Mucosa of rectum (tissue), 2 donors: Measurements from ENCODE around the gene NFIC.
A peak's percentile ranks its signal among the peaks of the same experiment; 100 is the strongest.
"Not testable (repeated sequence)": the region's sequence is repeated elsewhere in the genome, so short reads cannot be mapped to it uniquely, and the experiment has no call there.

Source experiments
- H3K27ac ChIP-seq, 2 donors: one replicate each; pipeline ENCODE4 v1.7.0; 2013; ENCODE audit warnings: inconsistent platforms in 2 of 2, low read depth in 2 of 2, low read length in 2 of 2
- H3K27me3 ChIP-seq, 2 donors: one replicate each; pipeline ENCODE4 v1.7.0; 2013; ENCODE audit warnings: low read length in 2 of 2; ENCODE audit not compliant: control insufficient read depth in 2 of 2, insufficient read depth in 2 of 2
- H3K36me3 ChIP-seq, 2 donors: one replicate each; pipeline ENCODE4 v1.7.0; 2013; ENCODE audit warnings: low read length in 2 of 2; ENCODE audit not compliant: control insufficient read depth in 2 of 2, insufficient read depth in 2 of 2
- H3K4me1 ChIP-seq, 2 donors: one replicate each; pipeline ENCODE4 v1.7.0; 2013; ENCODE audit warnings: low read length in 2 of 2, mild to moderate bottlenecking in 1 of 2; ENCODE audit not compliant: control insufficient read depth in 2 of 2, insufficient read depth in 2 of 2
- H3K4me3 ChIP-seq, 2 donors: one replicate each; pipeline ENCODE4 v1.7.0; 2013; ENCODE audit warnings: low read length in 2 of 2
- H3K9ac ChIP-seq, 2 donors: one replicate each; pipeline ENCODE4 v1.7.0; 2013; ENCODE audit warnings: low read length in 2 of 2, low read depth in 1 of 2, mild to moderate bottlenecking in 1 of 2
- H3K9me3 ChIP-seq, 2 donors: one replicate each; pipeline ENCODE4 v1.7.0; 2013; ENCODE audit warnings: low read length in 2 of 2; ENCODE audit not compliant: control insufficient read depth in 2 of 2
- donor health status: healthy.
- donor health status: Normal muscosa, but diverticular disease.

The NFIC gene

GRCh38 chr19:3324405-3324856, 42.0 kb upstream of the NFIC start:
- Histone ChIP-seq H3K36me3 (no peaks in the 10 kb centered on the region), H3K9me3 (no peaks in the 10 kb centered on the region), H3K27me3 (peaks cover 4% of the 10 kb centered on the region in 2 donors), H3K9ac (no peak overlapping the region), H3K27ac (no peak overlapping the region), H3K4me1 (no peaks in the 10 kb centered on the region), H3K4me3 (no peak overlapping the region)

GRCh38 chr19:3325451-3325850, 40.9 kb upstream of the NFIC start:
- Histone ChIP-seq H3K9ac (no peak overlapping the region), H3K9me3 (no peaks in the 10 kb centered on the region), H3K36me3 (no peaks in the 10 kb centered on the region), H3K27ac (no peak overlapping the region), H3K4me1 (no peaks in the 10 kb centered on the region), H3K4me3 (no peak overlapping the region), H3K27me3 (peaks cover 3 to 4% of the 10 kb centered on the region in 2 donors)

GRCh38 chr19:3328743-3329142, 37.6 kb upstream of the NFIC start:
- Histone ChIP-seq H3K27ac (no peak overlapping the region), H3K4me3 (no peak overlapping the region), H3K4me1 (no peaks in the 10 kb centered on the region), H3K36me3 (no peaks in the 10 kb centered on the region), H3K9me3 (no peaks in the 10 kb centered on the region), H3K27me3 (no peaks in the 10 kb centered on the region), H3K9ac (no peak overlapping the region)

GRCh38 chr19:3330047-3330446, 36.3 kb upstream of the NFIC start:
- no peaks in the 10 kb centered on the region for H3K9me3 ChIP-seq
- no peaks in the 10 kb centered on the region for H3K36me3 ChIP-seq
- H3K9ac ChIP-seq = no peak overlapping the region
- no peaks in the 10 kb centered on the region for H3K27me3 ChIP-seq
- no peak overlapping the region for H3K27ac ChIP-seq
- H3K4me3 ChIP-seq = no peak overlapping the region
- H3K4me1 ChIP-seq = peaks cover under 1% of the 10 kb centered on the region in 2 donors

GRCh38 chr19:3332232-3332631, 34.2 kb upstream of the NFIC start:
- H3K4me1 ChIP-seq = peaks cover 20 to 22% of the 10 kb centered on the region in 2 donors
- not testable (repeated sequence) for H3K9me3 ChIP-seq, H3K9ac ChIP-seq, H3K27me3 ChIP-seq, H3K36me3 ChIP-seq, H3K4me3 ChIP-seq, H3K27ac ChIP-seq

GRCh38 chr19:3333020-3333583, 33.3 kb upstream of the NFIC start:
- Histone ChIP-seq H3K4me1 (peaks cover 25 to 27% of the 10 kb centered on the region in 2 donors), H3K27me3 (no peaks in the 10 kb centered on the region), H3K9me3 (no peaks in the 10 kb centered on the region), H3K4me3 (no peak overlapping the region), H3K27ac (peak overlapping the region in 1 of 2 donors; percentile 29), H3K36me3 (no peaks in the 10 kb centered on the region), H3K9ac (no peak overlapping the region)

GRCh38 chr19:3333662-3334061, 32.7 kb upstream of the NFIC start:
- Histone ChIP-seq H3K4me1 (peaks cover 28 to 29% of the 10 kb centered on the region in 2 donors), H3K9me3 (no peaks in the 10 kb centered on the region), H3K27ac (peak overlapping the region in 1 of 2 donors; percentile 29), H3K36me3 (no peaks in the 10 kb centered on the region), H3K9ac (no peak overlapping the region), H3K4me3 (no peak overlapping the region), H3K27me3 (no peaks in the 10 kb centered on the region)

GRCh38 chr19:3334749-3335430, 31.5 kb upstream of the NFIC start:
- H3K36me3 ChIP-seq, H3K9me3 ChIP-seq, H3K4me3 ChIP-seq, H3K27me3 ChIP-seq: not testable (repeated sequence)
- Histone ChIP-seq H3K9ac (peak overlapping the region in 1 of 2 donors; percentile 76), H3K4me1 (peaks cover 31 to 32% of the 10 kb centered on the region in 2 donors), H3K27ac (peak overlapping the region; percentile 97 to 98)

GRCh38 chr19:3335431-3336350, 30.7 kb upstream of the NFIC start:
- Histone ChIP-seq H3K4me1 (peaks cover 31 to 32% of the 10 kb centered on the region in 2 donors), H3K27ac (peak overlapping the region; percentile 97 to 98), H3K27me3 (no peaks in the 10 kb centered on the region), H3K9ac (peak overlapping the region in 1 of 2 donors; percentile 76), H3K4me3 (peak overlapping the region in 1 of 2 donors; percentile 14), H3K36me3 (no peaks in the 10 kb centered on the region), H3K9me3 (no peaks in the 10 kb centered on the region)

- Histone ChIP-seq H3K27ac (peak overlapping the region; percentile 97 to 98), H3K27me3 (no peaks in the 10 kb centered on the region), H3K4me3 (no peak overlapping the region), H3K4me1 (peaks cover 31 to 32% of the 10 kb centered on the region in 2 donors), H3K9ac (peak overlapping the region in 1 of 2 donors; percentile 76), H3K9me3 (no peaks in the 10 kb centered on the region), H3K36me3 (no peaks in the 10 kb centered on the region)
Observed at GRCh38 chr19:3336351-3336679, 30.1 kb upstream of the NFIC start.
